Stimulated activated CD8-positive, alpha-beta memory T cell treated with anti-CD3 and anti-CD28 coated beads, Interleukin-12 subunit alpha, Interleukin-12 subunit beta, amount 100 ng/mL, for 1 hour (primary cell): ENCODE data around the gene GLT8D2.
A peak's percentile ranks its signal among the peaks of the same experiment; 100 is the strongest.

Source experiments
- DNase-seq: peaks from one replicate; pipeline ENCODE4 v3.0.0-alpha.2; 2020; ENCODE audit warnings: low read depth

Gene GLT8D2

DNA sequence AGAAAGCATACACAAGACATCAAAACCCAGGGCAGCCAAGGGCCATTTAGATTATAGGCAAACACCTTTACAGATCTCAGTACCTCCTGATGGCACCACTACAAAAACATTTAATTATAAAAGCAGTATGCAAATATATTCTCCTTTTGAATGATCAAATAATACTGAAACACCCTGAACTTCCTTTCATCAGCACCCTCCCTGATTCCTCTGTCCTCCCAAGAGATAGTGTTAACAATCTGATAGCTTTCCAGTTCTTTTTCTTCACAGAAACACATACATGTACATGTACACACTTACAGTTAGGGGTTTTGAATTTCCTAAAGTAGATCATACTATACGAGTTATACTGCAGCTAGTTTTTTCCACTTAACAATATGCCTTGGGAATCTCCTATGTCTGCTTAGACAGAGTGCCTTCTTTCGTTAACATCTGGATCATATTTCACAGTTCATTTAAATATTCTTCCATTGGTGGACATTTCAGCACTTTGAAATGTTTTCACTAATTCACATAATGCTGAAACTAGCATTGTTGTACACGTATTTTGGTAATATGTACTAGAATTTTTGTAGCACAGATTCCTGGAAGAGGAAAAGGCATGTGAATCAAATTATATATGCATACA lies 49.1 kb downstream of the GLT8D2 start:
- DNase-seq, result no peak

DNA sequence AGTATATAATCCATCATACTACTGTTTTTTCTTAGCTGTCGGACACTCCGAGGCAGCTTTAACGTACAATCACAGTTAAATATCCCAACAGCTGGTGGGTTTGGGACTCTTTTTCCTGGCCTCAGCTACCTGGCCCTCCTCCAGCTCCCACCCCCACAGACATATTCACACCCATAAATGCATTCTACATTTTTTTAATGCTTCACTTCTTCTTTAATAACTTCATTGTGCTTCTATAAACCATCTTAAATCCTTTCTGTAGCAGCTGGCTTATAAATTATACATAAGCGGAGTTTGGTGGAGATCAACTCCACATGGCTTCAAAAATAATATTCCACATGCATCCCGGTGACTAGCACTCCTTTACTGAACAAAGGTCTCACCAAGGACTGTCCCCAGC lies 51.0 kb downstream of the GLT8D2 start:
- DNase-seq, result no peak

DNA sequence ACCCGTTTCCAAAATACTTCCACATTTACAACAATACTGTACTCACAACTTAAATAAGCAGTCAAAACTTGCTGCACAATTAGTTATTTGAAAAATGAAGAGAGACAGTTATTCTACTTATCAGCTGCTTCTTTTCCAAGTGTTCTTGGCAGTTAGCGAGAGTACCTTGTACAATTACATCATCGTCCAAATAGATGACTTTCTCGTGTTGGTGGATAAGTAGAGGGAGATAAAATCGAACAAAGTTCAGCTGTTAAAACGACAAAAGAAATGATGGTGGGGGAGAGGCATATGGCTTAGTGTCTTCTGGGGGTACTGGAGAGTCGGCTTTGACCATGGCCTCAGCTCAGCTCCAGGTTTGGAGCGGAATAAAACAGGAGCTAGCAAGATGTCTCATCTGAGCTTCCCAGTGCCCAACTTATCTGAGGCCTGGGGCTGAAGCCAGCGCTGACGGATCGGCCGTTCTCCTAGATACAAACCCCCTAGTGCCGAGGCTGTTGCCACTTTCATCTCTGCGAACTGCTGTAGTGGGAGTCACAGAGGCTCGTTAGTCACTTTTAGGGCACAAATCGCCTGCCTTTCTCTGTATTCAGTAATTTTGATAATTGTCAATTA lies 52.6 kb downstream of the GLT8D2 start:
- DNase-seq, result no peak

DNA sequence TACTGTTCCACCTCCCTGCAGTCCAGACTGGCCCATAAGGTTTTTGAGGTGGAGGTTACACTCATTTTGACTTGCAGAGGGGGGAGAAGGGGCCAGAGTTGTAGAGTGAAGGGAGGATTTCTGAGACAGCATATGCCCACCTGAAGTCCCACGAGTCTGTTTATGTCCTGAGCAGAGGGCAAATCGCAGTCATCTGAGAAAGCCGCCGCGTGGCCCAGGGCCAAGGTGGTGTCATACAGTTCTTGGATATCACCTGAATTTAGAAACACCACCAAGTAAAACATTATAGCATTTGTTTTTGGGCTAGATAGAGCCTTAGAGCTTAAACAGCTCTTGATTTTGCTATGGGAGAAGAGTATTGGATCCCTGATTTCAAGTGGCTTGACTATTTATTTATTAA lies 53.4 kb downstream of the GLT8D2 start:
- DNase-seq, result no peak

DNA sequence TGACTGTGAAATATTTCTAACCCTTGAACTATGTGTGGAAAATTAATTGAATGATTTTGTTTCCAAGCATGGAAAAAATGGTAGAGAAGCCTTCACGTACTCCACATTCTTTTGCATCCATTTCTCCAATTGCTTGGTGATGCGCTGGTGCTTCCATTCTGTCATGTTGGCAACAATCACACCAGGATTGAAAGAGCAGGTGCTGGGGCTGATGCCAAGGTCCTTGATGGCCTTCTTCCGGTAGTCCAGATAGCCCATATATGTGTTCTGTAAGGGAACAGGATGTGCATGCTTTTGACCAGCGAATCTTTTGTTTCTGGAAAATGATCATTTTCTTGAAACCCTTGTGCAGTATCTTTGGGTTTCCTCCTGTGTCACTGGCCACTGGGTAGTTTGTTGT lies 55.8 kb downstream of the GLT8D2 start:
- DNase-seq, result no peak

DNA sequence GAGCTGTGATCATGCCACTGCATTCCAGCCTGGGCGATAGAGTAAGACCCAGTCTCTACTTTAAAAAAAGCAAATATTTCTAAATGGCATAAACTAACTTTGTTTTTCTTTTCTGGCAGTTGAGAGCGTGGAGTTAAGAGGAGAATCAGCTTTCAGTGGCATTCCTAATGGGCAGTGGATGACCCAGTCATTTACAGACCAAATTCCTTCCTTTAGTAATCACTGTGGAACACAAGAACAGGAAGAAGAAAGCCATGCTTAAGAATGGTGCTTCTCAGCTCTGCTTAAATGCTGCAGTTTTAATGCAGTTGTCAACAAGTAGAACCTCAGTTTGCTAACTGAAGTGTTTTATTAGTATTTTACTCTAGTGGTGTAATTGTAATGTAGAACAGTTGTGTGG lies 63.2 kb downstream of the GLT8D2 start:
- DNase-seq, result no peak

DNA sequence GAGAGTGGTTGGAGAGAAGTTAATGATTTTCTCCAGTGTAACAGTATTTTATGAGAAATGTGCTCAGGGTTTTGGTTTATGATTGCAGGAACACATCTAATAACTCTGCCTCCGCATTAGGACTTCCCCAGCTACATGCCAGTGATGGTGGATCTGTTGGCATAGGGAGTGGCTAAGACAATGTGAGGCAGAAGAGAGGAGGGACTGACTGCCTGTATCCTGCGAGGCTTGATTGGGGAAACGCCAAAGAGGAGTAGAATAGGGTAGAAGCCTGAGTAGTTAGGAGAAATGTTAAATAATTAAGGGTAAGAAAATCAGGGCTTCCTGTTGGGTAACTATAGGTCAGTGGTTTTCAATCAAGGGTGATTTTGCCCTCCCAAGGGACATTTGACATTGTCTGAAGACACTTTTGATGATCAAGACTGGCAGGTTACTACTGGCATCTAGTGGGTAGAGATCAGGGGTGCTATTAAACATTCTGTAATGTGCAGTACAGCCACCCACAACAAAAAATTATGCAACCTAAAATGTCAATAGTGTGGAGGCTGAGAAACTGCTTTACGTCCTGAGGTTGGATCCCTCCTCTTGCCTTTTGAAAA lies 71.5 kb downstream of the GLT8D2 start:
- no peak for DNase-seq

DNA sequence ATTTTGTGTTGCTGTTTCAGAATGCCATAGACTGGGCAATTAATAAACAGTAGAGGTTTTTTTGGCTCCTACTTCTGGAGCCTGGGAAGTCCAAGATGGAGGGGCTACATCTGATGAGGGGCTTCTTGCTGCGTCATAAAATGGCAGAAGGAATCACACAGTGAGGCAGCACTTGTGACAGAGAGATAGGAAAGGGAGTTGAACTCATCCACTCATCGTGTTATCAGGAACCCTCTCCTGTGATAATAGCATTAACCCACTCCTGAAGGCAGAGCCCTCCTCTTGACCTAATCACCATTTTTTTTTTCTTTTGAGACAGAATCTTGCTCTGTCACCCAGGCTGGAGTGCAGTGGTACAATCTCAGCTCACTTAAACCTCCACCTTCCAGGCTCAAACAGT lies 74.6 kb downstream of the GLT8D2 start:
- no peak for DNase-seq

DNA sequence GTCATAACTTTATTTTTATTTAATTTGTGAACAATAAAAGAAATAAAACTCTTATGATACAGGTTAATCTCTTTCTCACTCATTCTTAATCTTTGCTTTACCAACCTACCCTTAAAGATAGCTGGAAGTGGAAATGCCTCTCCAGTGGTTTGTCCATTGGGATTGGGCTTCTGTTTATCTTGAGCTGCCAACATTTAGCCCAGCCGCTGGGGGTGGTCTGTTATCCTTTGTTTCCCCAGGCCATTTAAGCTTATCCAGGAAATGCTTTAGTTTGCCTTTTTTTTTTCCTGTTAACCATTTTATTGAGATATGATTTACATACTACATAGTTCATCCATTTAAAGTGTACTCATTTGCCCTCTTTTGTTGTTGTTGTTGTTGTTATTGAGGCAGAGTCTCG lies 76.1 kb downstream of the GLT8D2 start:
- no peak for DNase-seq

DNA sequence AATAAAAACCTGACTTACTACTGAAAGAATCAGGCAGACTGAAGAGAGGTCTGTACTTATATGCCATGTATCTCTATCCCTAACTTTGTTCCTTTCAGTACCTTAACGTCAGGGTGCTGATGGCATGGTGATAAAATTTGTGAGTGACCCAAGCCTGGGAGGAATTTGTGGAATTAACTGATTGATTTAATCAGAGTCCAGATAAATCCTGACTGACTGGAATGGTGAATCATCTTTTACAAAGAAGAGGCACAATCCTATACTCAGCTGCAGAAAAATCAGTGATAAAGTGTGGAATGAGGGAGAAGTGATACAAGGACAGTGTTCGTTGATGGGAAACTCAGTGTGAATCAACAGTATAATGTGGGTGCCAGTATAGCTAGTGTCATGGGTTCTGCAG lies 80.6 kb downstream of the GLT8D2 start:
- DNase-seq, result no peak

DNA sequence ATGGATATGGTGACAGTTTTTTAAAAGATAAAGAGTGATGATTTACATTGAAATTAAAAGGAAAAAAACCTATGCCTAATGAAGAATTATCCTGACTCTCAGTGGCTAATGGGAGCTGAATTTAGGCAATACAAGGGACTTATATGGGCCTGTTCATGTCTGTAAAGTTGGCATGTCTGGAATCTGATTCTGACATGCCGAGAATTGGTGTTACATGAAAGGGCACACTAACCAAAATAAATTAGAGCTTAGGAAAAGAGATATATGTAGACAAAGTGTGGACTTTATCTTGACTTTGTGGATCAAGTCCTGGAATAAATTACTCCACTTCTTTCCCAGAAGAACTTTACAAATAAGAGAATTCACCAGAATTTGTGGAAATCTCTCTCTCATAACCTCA lies 83.3 kb downstream of the GLT8D2 start:
- DNase-seq, result no peak

DNA sequence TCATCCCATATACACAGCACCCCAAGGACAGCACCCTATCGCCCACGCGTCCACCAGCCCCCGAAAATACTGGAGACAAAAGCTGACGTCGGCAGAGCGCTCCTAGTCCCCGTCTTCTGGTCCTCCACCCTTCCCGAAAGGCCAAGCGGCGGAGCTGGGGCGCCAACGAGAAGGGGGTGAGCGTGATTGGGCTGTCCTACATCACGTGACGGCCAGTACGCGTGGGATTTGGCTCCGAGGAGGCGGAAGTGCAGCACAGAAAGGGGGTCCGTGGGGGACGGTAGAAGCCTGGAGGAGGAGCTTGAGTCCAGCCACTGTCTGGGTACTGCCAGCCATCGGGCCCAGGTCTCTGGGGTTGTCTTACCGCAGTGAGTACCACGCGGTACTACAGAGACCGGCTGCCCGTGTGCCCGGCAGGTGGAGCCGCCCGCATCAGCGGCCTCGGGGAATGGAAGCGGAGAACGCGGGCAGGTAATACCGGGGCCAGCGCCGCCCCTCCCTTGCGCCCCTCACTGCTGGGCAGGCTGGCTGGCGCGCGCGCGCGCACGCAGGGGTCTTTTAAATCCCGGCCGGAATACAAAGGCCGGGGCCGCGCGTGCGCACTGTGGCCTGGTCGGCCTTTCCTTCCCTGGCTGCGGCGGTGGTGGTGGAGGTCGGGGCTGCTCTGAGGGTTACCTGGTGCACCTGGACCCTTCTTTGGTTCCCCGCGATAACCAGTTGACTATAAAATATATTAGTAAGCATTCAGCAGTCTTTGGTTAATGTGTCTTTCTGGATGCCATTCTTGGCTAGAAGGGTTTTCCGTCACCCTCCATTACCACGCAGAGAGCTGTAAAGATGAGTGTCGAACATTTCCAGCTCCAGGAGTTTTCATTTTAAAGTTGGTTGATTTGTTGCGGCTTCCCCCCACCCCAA lies 84.1 kb downstream of the GLT8D2 start, which contains the start of gene TDG:
TSS of gene TDG (plus strand) at position 283 of the 915 bp plus-strand sequence. CDS start at position 449, 166 bp downstream.
- DNase-seq, result peak; percentile 94

DNA sequence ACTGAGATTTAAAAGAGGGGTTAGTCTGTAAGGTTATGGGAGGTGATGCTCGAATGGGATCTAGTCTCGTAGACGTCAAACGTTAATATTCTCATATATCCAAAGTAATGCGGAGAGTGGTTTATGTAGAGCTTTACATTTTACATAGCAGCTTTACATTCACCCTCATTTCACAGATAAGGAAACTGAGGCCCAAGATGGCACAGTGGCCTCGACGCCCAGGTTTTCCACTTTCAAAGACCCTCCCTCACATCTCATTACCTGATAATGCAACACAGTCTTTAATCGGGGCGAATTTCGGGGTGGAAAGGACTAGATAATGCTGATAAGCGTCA lies 84.8 kb downstream of the GLT8D2 start:
- no peak for DNase-seq

DNA sequence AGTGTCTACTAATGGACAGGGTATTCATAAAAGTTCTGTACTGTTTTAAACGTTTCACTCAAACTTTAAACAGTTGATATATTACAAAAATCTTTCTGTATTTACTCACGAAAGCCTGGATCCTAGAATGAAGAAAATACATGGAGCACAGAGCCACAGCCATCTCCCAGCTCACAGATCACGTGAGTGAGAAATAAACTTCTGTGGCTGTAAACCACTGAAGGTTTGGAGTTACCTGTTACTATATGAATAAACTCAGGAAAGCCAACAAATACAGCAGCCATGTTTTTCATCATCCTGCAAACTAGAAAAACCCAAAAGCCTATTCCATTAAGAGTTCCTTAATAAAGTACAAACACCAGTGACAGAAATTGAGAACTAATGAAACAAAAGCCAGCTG lies 85.2 kb downstream of the GLT8D2 start:
- no peak for DNase-seq

DNA sequence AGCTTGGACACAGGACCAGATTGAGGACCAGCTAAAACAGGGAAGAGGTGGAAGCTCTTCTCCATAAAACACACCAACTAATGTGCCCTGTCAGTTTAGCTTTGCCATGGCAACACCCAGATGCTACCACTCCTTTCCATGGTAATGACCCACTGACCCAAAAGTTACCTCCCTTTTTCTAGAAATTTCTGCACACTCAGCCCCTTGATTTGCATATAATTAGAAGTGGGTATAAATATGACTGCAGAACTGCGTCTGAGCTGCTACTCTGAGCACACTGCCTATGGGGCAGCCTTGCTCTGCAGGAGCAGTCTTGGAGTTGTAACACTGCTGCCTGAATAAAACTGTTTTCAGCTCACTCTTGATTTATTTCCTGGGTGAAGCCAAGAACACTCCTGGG lies 87.5 kb downstream of the GLT8D2 start:
- no peak for DNase-seq

DNA sequence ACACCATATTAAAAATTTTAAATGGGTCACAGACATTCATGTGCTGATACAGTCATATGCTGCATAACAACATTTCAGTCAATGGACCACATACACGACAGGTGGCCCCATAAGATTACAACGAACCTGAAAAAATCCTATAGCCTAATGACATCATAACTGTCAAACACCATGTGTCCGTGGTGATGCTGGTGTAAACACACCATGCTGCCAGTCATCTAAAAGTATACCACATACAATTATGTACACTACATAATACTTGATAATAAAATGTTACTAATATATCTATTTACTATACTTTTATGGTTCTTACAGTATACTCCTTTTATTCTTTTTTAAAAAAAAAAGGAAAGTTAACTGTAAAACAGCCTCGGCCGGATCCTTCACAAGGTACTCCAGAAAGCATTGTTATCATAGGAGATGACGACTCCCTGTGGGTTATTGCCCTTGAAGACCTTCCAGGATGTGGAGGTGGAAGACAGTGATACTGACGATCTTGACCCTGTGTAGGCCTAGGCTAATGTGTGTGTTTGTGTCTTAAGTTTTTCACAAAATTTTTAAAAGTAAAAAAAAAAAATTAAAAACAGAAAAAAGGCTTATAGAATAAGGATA lies 89.3 kb downstream of the GLT8D2 start:
- no peak for DNase-seq

DNA sequence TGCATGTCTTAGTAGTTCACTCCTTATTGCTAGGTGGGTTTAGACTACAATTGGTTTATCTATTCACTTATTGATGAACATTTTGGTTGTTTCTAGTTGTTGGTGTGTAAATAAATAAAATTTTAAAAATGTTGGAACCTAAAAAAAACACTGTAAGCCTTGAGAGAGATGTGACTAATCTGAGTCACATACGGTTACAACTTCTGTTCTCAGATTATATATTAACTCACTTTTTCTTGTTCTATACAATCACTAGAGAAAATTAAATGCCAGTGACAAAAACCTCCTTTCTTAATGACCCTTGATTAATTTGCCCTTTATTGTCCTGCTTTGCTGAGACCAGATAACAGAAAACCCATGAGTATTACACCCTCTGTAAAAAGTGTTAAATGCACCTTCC lies 91.4 kb downstream of the GLT8D2 start:
- no peak for DNase-seq

DNA sequence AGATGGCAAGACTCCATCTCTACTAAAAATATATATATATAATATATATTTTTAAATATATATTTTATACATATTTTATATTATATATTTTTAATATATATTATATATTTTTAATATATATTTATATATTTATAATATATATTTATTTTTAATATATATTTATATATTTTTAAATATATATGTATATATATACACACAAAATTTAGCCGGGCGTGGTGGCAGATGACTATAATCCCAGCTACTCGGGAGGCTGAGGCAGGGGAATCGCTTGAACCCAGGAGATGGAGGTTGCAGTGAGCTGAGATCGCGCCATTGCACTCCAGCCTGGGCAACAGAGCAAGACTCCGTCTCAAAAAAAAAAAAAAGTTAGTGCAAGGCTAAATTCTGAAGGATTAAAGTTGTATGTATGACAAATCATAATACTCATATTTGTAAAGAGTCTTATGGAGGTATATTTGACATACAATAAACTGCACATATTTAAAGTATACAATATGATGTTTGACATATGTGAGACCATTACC lies 92.1 kb downstream of the GLT8D2 start:
- no peak for DNase-seq

DNA sequence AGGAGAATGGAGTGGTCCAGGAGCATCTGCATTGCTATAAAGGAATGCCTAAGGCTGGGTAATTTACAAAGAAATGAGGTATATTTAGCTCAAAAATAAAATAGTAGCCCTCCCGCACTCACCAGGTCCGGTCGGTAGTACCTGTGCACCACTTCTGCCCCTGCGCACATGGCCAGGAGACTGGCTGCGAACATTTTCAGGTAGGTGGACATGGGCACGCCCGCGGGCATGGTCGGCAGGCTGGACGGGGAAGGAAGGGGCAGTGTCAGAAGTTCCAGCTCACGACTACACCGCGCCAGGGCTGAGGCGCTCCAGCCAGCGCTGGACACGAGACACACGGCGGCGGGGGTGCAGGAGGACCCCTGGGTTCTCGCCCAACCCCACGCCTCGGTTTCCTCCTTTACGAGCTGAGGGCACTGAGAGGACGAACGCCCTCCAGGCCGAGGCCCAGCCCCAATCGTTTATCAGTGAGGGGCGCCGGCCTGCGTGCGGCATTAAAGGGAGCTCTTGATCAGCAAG lies 93.4 kb downstream of the GLT8D2 start:
- DNase-seq, result no peak

DNA sequence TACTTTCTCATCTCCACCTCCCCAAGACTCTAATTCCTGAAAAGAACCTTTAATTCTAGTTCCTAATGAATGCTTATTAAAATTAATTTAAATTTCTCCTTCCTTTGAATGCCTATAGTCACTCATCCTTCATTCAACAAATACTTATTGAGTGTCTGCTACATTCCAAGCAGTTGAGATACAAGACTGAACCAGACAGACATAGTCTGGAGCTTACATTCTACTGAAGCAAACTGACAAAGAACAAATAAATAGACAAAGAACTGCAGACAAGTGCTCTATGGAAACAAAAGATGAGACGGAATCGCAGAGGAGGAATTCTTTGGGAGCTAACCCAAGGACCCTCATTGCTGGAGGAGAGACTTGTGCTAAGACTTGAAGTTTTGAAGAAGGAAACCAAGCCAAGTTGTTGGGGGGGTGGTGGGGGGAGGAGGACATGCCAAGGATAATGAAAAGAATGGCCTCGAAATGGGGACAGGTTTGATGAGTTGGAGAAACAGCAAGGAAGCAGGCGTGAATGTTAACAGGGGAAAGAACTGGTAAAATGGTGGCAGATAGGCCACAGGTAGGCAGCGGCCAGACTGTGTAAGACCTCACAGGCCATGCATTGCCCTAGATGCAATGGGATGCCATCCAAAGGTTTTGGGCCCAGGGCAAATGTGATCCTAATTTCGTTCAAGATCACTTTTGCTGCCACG lies 94.0 kb downstream of the GLT8D2 start:
- no peak for DNase-seq

DNA sequence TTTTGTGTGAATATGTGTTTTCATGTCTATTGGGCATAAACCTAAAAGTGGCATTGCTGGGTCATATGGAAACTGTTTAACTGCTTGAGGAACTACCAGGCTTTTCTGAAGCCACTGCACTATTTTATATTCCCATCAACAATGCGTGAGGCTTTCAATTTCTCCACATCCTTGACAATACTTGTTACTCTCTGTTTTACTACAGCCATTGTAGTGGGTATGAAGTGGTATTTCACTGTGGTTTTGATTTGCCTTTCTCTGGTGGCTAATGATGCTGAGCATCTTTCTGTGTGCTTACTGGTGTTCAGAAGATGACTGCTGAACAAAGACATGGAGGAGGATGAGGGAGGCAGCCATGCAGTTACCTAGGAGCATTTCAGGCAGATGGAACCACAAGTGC lies 97.5 kb downstream of the GLT8D2 start:
- DNase-seq, result no peak
